ENCODE results near the gene GGA1.

DNA sequence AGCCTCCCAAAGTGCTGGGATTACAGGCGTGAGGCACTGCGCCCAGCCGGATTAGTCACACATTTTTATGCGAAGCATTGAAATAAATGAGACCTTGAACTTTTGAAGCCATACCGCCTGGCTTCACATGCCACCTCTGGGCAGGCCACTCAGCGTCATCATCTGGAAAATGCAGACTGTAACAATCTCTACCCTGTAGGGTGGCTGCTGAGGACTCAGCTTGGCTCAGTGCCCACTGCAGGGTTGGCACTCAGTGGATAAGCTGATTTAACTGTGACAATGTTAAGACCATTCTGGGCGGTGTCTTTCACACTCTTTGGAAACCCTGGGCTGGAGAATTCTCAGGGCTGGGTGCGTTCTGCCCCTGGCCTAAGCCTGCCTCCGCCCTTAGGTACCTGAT, 39.3 kb downstream of the GGA1 start:
- no peak for TF ChIP-seq EP300 (IDR thresholded peaks at IDR 0.05)
- TF ChIP-seq, protein P1, sequence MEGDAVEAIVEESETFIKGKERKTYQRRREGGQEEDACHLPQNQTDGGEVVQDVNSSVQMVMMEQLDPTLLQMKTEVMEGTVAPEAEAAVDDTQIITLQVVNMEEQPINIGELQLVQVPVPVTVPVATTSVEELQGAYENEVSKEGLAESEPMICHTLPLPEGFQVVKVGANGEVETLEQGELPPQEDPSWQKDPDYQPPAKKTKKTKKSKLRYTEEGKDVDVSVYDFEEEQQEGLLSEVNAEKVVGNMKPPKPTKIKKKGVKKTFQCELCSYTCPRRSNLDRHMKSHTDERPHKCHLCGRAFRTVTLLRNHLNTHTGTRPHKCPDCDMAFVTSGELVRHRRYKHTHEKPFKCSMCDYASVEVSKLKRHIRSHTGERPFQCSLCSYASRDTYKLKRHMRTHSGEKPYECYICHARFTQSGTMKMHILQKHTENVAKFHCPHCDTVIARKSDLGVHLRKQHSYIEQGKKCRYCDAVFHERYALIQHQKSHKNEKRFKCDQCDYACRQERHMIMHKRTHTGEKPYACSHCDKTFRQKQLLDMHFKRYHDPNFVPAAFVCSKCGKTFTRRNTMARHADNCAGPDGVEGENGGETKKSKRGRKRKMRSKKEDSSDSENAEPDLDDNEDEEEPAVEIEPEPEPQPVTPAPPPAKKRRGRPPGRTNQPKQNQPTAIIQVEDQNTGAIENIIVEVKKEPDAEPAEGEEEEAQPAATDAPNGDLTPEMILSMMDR (IDR thresholded peaks at IDR 0.05) = no peak
